H1 (cell line): ENCODE results near the gene PAQR8. TPM values are rescaled to one million over a fixed set of nuclear protein-coding genes. Genes with fewer than 3 reads are reported as not detected.

Source experiments
- SP2 ChIP-seq: IDR thresholded peaks from 2 replicates; pipeline ENCODE4 v1.6.1; 2012; ENCODE audit warnings: mild to moderate bottlenecking, low read length, inconsistent platforms
- polyA plus RNA-seq, 7 experiments: library from polyadenylated mRNA; depleted of rRNA in 3 of 7; stranded (reverse) in 5 of 7; unstranded in 2 of 7; fragments of >200 nt in 5 of 7; fragments of 200-250 nt in 2 of 7; gene quantifications; 1 replicate in 5 of 7; 2 replicates in 1 of 7; 4 replicates in 1 of 7; pipeline versions ENCODE4 v1.2.1 to v1.2.3, GENCODE V29; 2011 to 2013; ENCODE audit warnings: missing spikeins in 2 of 7, mixed read lengths in 2 of 7
- total RNA-seq: library from RNA; stranded (reverse); fragmentation: NEBNext Ultra II Directional; extraction: Animal tissue kit (Norgen Biotek cat#: 25700); gene quantifications from 2 replicates; pipeline ENCODE4 v1.2.1, GENCODE V29; 2021
- TF ChIP-seq, protein P1 (sequence below), 3 experiments: IDR thresholded peaks; 1 replicate in 2 of 3; 2 replicates in 1 of 3; pipeline versions ENCODE4 v1.5.1 to v1.6.1; 2011; ENCODE audit warnings: low read length in 3 of 3, mild to moderate bottlenecking in 3 of 3, inconsistent platforms in 2 of 3, low read depth in 1 of 3, moderate library complexity in 1 of 3; ENCODE audit not compliant: insufficient read depth in 1 of 3; ENCODE audit errors: control extremely low read depth in 1 of 3

Gene PAQR8
- total and polyA plus RNA-seq, 2 of the 8 experiments (the other 6 are each of a cell fraction or from before 2014, with no cell fraction given): 7.6 to 9.6 TPM

DNA sequence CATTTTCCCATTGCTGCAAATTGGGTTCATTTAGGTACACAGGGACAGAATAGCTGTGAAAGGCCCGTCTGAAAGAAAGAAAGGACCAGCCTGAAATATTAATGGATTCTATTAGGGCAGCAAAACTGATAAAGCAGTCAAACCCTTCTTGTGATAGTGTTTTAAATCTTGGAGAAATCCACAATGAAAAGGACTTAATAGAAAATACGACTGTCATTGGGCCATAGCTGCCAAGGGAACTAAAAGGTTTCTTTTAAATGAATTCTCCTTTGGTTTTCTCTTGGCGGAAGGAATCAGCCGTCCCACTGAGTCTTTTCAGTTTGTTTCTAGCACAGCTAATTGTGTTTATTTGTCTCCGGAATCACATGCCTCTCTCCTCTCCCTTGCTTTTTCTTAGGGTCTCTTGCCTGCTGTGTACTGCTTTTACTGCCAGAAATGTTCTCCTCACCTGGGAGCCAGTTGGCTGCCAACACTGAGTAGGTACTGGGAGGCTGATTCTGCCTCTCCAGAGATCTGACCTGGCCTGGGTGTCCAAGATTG lies 11.3 kb downstream of the PAQR8 start (continued):
- TF ChIP-seq SP2: no peak
- TF ChIP-seq, protein P1, sequence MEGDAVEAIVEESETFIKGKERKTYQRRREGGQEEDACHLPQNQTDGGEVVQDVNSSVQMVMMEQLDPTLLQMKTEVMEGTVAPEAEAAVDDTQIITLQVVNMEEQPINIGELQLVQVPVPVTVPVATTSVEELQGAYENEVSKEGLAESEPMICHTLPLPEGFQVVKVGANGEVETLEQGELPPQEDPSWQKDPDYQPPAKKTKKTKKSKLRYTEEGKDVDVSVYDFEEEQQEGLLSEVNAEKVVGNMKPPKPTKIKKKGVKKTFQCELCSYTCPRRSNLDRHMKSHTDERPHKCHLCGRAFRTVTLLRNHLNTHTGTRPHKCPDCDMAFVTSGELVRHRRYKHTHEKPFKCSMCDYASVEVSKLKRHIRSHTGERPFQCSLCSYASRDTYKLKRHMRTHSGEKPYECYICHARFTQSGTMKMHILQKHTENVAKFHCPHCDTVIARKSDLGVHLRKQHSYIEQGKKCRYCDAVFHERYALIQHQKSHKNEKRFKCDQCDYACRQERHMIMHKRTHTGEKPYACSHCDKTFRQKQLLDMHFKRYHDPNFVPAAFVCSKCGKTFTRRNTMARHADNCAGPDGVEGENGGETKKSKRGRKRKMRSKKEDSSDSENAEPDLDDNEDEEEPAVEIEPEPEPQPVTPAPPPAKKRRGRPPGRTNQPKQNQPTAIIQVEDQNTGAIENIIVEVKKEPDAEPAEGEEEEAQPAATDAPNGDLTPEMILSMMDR (IDR thresholded peaks at IDR 0.05; ENCODE audit: control extremely low read depth in 1 of 3, insufficient read depth in 1 of 3, low read depth in 1 of 3, low read length in 3 of 3): no peak
- TF ChIP-seq, all 59 proteins: peak for 0
